Trophoblast cell (in vitro differentiated cells and primary cell): ENCODE data around the gene FBXL17.

Experiments
- DNase-seq, 2 donors: peaks; one replicate each; pipeline ENCODE4 v3.0.0-alpha.2; 2016
- H2AFZ ChIP-seq: 2 replicates; pipeline ENCODE4 v1.6.1; 2013; ENCODE audit warnings: low read length, moderate library complexity, mild to moderate bottlenecking; ENCODE audit not compliant: insufficient read depth, poor library complexity
- H2AK5ac ChIP-seq: 2 replicates; pipeline ENCODE4 v1.6.1; 2013; ENCODE audit warnings: mild to moderate bottlenecking, low read length
- H2BK120ac ChIP-seq: 2 replicates; pipeline ENCODE4 v1.6.1; 2013; ENCODE audit warnings: low read length, mild to moderate bottlenecking, moderate library complexity; ENCODE audit not compliant: insufficient read depth, poor library complexity
- H2BK12ac ChIP-seq: 2 replicates; pipeline ENCODE4 v1.6.1; 2013; ENCODE audit warnings: mild to moderate bottlenecking, low read length, moderate library complexity
- H2BK5ac ChIP-seq: 2 replicates; pipeline ENCODE4 v1.6.1; 2013; ENCODE audit warnings: low read length, low read depth, moderate library complexity, mild to moderate bottlenecking; ENCODE audit not compliant: poor library complexity
- H3K14ac ChIP-seq: 2 replicates; pipeline ENCODE4 v1.6.1; 2013; ENCODE audit warnings: mild to moderate bottlenecking, low read length
- H3K18ac ChIP-seq: 2 replicates; pipeline ENCODE4 v1.6.1; 2013; ENCODE audit warnings: mild to moderate bottlenecking, low read length
- H3K23ac ChIP-seq: 2 replicates; pipeline ENCODE4 v1.6.1; 2013; ENCODE audit warnings: low read length
- H3K27ac ChIP-seq: 2 replicates; pipeline ENCODE4 v1.5.1; 2013; ENCODE audit warnings: low read depth, mild to moderate bottlenecking, inconsistent platforms, low read length, moderate library complexity
- H3K27me3 ChIP-seq: 2 replicates; pipeline ENCODE4 v1.6.1; 2013; ENCODE audit warnings: inconsistent platforms, mild to moderate bottlenecking, low read length, moderate library complexity; ENCODE audit not compliant: insufficient read depth
- H3K36me3 ChIP-seq, 2 experiments: 1 replicate in 1 of 2; 2 replicates in 1 of 2; pipeline ENCODE4 v1.6.1; 2013; ENCODE audit warnings: low read length in 2 of 2, mild to moderate bottlenecking in 2 of 2, moderate library complexity in 1 of 2; ENCODE audit not compliant: insufficient read depth in 2 of 2, control insufficient read depth in 1 of 2
- H3K4ac ChIP-seq: 2 replicates; pipeline ENCODE4 v1.6.1; 2013; ENCODE audit warnings: low read depth, mild to moderate bottlenecking, low read length, moderate library complexity
- H3K4me1 ChIP-seq, 2 experiments: 1 replicate in 1 of 2; 2 replicates in 1 of 2; pipeline ENCODE4 v1.6.1; 2013; ENCODE audit warnings: low read length in 2 of 2, mild to moderate bottlenecking in 2 of 2, moderate library complexity in 1 of 2; ENCODE audit not compliant: insufficient read depth in 2 of 2, control insufficient read depth in 1 of 2
- H3K4me2 ChIP-seq: 2 replicates; pipeline ENCODE4 v1.6.1; 2013; ENCODE audit warnings: inconsistent platforms, mild to moderate bottlenecking, low read length, moderate library complexity
- H3K4me3 ChIP-seq: 2 replicates; pipeline ENCODE4 v1.5.1; 2013; ENCODE audit warnings: mild to moderate bottlenecking, low read depth, low read length, inconsistent platforms
- H3K79me1 ChIP-seq: one replicate; pipeline ENCODE4 v1.6.1; 2013; ENCODE audit warnings: low read length
- H3K79me2 ChIP-seq: 2 replicates; pipeline ENCODE4 v1.6.1; 2013; ENCODE audit warnings: low read length, mild to moderate bottlenecking; ENCODE audit not compliant: control insufficient read depth, insufficient read depth, poor library complexity
- H3K9ac ChIP-seq: 2 replicates; pipeline ENCODE4 v1.6.1; 2013; ENCODE audit warnings: mild to moderate bottlenecking, low read length
- H3K9me3 ChIP-seq: 2 replicates; pipeline ENCODE4 v1.6.1; 2013; ENCODE audit warnings: low read depth, mild to moderate bottlenecking, control low read depth, inconsistent platforms, low read length; ENCODE audit not compliant: insufficient read depth
- H4K12ac ChIP-seq: 2 replicates; pipeline ENCODE4 v1.6.1; 2013; ENCODE audit warnings: low read depth, mild to moderate bottlenecking, low read length, moderate library complexity
- H4K8ac ChIP-seq: 2 replicates; pipeline ENCODE4 v1.6.1; 2013; ENCODE audit warnings: low read depth, mild to moderate bottlenecking, low read length, moderate library complexity
- H4K91ac ChIP-seq: one replicate; pipeline ENCODE4 v1.6.1; 2013; ENCODE audit warnings: low read depth, mild to moderate bottlenecking, low read length, moderate library complexity
- WGBS: extraction: QIAGEN DNeasy Blood & Tissue Kit; methylation state at CpG from one replicate; pipeline ENCODE4 v1.1.7; 2013; ENCODE audit warnings: missing lambda C conversion rate; ENCODE audit not compliant: insufficient read length, insufficient coverage; ENCODE audit errors: extremely low coverage; 5-methylcytosine and 5-hydroxymethylcytosine counted together

Gene FBXL17

DNA sequence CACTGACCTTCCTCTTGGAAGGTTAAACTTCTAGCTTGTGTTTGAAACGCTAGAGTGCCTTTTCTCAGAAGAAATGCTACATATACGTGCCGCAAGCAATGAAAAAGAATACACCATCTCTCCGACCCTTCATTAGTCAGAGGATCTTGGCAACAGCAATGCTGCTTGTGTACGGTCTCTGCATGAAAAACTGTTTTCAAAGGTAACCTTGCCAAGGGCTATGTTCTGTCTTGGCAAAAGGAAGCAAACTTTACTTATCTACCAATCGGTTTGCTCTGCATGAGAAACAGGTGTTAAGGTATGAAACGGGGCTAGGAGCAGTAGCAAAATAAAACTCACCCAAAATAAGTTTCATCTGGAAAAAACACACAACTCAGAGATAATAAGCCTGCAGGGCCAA is 297.8 kb downstream of the FBXL17 start:
- Histone ChIP-seq H4K91ac (no peak overlapping the region), H3K9ac (no peak overlapping the region), H2BK5ac (no peak overlapping the region), H3K79me2 (no peaks in the 10 kb centered on the region), H3K4ac (no peak overlapping the region), H4K12ac (no peak overlapping the region), H3K4me3 (no peak overlapping the region), H3K27ac (no peak overlapping the region), H4K8ac (no peak overlapping the region), H3K4me1 (peaks cover 4% of the 10 kb centered on the region in 2 experiments), H3K27me3 (no peaks in the 10 kb centered on the region), H3K9me3 (no peaks in the 10 kb centered on the region), H2BK120ac (no peak overlapping the region), H3K4me2 (no peak overlapping the region), H3K79me1 (no peaks in the 10 kb centered on the region), H2AK5ac (no peak overlapping the region), H3K14ac (no peak overlapping the region), H2AFZ (no peak overlapping the region), H3K18ac (no peak overlapping the region), H2BK12ac (no peak overlapping the region), H3K36me3 (no peaks in the 10 kb centered on the region), H3K23ac (no peak overlapping the region)
- DNase-seq, result no peak
- WGBS, result no CpG with 5 or more reads among the region's 7 CpGs

DNA sequence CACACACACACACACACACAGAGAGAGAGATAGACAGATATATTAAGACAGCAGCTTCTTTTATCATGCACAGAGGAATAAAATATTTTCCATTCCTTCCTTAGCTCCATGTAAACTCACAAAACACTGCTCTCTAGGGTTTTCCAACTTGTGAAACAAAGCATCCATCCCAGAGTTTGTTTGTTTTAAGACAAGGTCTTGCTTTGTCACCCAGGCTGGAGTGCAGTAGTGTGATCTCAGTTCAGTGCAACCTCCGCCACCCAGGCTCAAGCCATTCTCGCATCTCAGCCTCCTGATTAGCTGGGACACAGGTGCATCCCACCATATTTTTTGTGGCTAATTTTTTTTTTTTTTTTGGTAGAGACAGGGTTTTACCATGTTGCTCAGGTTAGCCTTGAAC is 298.7 kb downstream of the FBXL17 start:
- H3K9me3 ChIP-seq, result no peaks in the 10 kb centered on the region
- H2BK5ac ChIP-seq, result no peak overlapping the region
- H4K8ac ChIP-seq, result no peak overlapping the region
- H3K36me3 ChIP-seq, result no peaks in the 10 kb centered on the region
- H3K27ac ChIP-seq, result no peak overlapping the region
- H3K4me1 ChIP-seq, result peaks cover 4% of the 10 kb centered on the region in 2 experiments
- no peak overlapping the region for H3K23ac ChIP-seq
- H3K27me3 ChIP-seq, result no peaks in the 10 kb centered on the region
- H3K9ac ChIP-seq, result no peak overlapping the region
- H2AFZ ChIP-seq, result no peak overlapping the region
- no peak overlapping the region for H4K91ac ChIP-seq
- H3K79me2 ChIP-seq, result no peaks in the 10 kb centered on the region
- no peak overlapping the region for H3K4me2 ChIP-seq
- no peak overlapping the region for H2BK120ac ChIP-seq
- DNase-seq, result no peak
- no peak overlapping the region for H2AK5ac ChIP-seq
- H3K4ac ChIP-seq, result no peak overlapping the region
- no CpG with 5 or more reads among the region's 2 CpGs for WGBS
- no peak overlapping the region for H2BK12ac ChIP-seq
- H4K12ac ChIP-seq, result no peak overlapping the region
- no peak overlapping the region for H3K4me3 ChIP-seq
- no peak overlapping the region for H3K18ac ChIP-seq
- no peak overlapping the region for H3K14ac ChIP-seq
- no peaks in the 10 kb centered on the region for H3K79me1 ChIP-seq

DNA sequence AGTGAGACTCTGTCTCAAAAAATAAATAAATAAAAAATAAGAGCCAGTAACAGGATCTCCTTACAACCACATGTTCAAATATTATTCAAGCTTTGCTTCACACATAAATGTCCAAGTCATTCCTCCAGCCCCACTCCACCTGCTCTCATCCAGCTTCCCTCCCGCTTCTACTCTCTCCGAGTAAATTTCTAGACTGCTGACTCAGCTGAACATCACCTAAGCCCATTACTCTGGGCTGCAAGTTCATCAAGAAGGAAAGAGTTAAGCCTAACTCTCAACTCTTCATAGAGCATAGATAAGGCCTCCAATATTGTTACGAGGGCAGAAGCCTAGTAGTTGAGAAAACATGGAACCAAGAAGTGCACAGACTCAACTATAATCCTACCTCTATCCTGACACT is 300.2 kb downstream of the FBXL17 start:
- Histone ChIP-seq H3K9me3 (no peaks in the 10 kb centered on the region), H3K79me1 (no peaks in the 10 kb centered on the region), H3K36me3 (no peaks in the 10 kb centered on the region), H3K4me2 (no peak overlapping the region), H2AK5ac (no peak overlapping the region), H3K9ac (no peak overlapping the region), H2AFZ (no peak overlapping the region), H4K12ac (no peak overlapping the region), H2BK12ac (no peak overlapping the region), H3K27me3 (no peaks in the 10 kb centered on the region), H3K23ac (no peak overlapping the region), H3K79me2 (no peaks in the 10 kb centered on the region), H4K91ac (no peak overlapping the region), H3K18ac (no peak overlapping the region), H3K4me1 (peaks cover 4% of the 10 kb centered on the region in 2 experiments), H4K8ac (no peak overlapping the region), H3K14ac (no peak overlapping the region), H3K4ac (no peak overlapping the region), H2BK5ac (no peak overlapping the region), H3K4me3 (no peak overlapping the region), H2BK120ac (no peak overlapping the region), H3K27ac (no peak overlapping the region)
- WGBS, result no CpG with 5 or more reads among the region's 3 CpGs
- no peak for DNase-seq

DNA sequence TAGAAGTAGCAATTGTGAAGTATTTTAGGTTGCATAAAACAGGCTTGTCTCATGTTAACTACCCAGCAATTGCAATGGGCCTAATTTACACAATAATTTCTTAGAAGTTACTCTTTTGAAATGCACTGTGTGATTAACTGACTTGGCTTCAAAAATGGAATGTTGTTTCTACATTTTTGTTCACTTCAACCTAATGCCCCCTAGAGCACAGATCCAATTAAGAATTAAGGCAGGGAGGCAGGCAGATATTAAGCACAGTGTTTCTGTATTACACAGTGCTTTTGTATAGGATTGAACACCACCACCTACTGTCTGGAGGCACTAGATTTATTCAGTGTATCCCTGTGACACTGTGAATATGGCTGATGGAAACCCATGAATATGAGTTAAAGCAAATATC is 302.1 kb downstream of the FBXL17 start:
- H3K36me3 ChIP-seq, result no peaks in the 10 kb centered on the region
- no peak overlapping the region for H3K23ac ChIP-seq
- no peaks in the 10 kb centered on the region for H3K4me1 ChIP-seq
- H3K4ac ChIP-seq, result no peak overlapping the region
- no peak overlapping the region for H3K14ac ChIP-seq
- no peak overlapping the region for H3K27ac ChIP-seq
- no peak overlapping the region for H3K9ac ChIP-seq
- H3K79me1 ChIP-seq, result no peaks in the 10 kb centered on the region
- H4K8ac ChIP-seq, result no peak overlapping the region
- no peaks in the 10 kb centered on the region for H3K79me2 ChIP-seq
- H3K27me3 ChIP-seq, result no peaks in the 10 kb centered on the region
- no peaks in the 10 kb centered on the region for H3K9me3 ChIP-seq
- no peak overlapping the region for H4K12ac ChIP-seq
- no peak overlapping the region for H2BK120ac ChIP-seq
- no peak overlapping the region for H4K91ac ChIP-seq
- H2AK5ac ChIP-seq, result no peak overlapping the region
- no peak overlapping the region for H2BK5ac ChIP-seq
- H3K4me3 ChIP-seq, result no peak overlapping the region
- DNase-seq, result peak in 1 of 2 donors; percentile 26
- H2BK12ac ChIP-seq, result no peak overlapping the region
- H2AFZ ChIP-seq, result no peak overlapping the region
- no peak overlapping the region for H3K18ac ChIP-seq
- no peak overlapping the region for H3K4me2 ChIP-seq
